Measurements from ENCODE around the gene PIF1.

The PIF1 gene

GRCh38 chr15:64825431-64826294 is at the start of gene PIF1:
Gene PIF1 (minus strand): TSS chr15:64825647. CDS start chr15:64824335, 1,312 bp downstream.
- DNase-seq (ENCODE audit: low read depth in 4 of 4, low spot score in 1 of 4): peak; percentile 60 to 86 (median 74)

GRCh38 chr15:64870353-64870752 is 44.9 kb upstream of the PIF1 start:
- DNase-seq (ENCODE audit: low read depth in 4 of 4, low spot score in 1 of 4): no peak

GRCh38 chr15:64869501-64869900 is 44.1 kb upstream of the PIF1 start:
- DNase-seq (ENCODE audit: low read depth in 4 of 4, low spot score in 1 of 4): no peak

GRCh38 chr15:64865998-64866520 is 40.6 kb upstream of the PIF1 start:
- no peak for DNase-seq (ENCODE audit: low read depth in 4 of 4, low spot score in 1 of 4)

- DNase-seq (ENCODE audit: low read depth in 4 of 4, low spot score in 1 of 4): no peak
These were observed 39.9 kb upstream of the PIF1 start for GRCh38 chr15:64865126-64865997.

GRCh38 chr15:64864068-64864467 is 38.6 kb upstream of the PIF1 start:
- no peak for DNase-seq (ENCODE audit: low read depth in 4 of 4, low spot score in 1 of 4)

GRCh38 chr15:64862408-64862807 is 37.0 kb upstream of the PIF1 start:
- no peak for DNase-seq (ENCODE audit: low read depth in 4 of 4, low spot score in 1 of 4)

- DNase-seq (ENCODE audit: low read depth in 4 of 4, low spot score in 1 of 4): no peak
These were observed 36.5 kb upstream of the PIF1 start for GRCh38 chr15:64861960-64862359.

GRCh38 chr15:64861331-64861730 is 35.9 kb upstream of the PIF1 start:
- no peak for DNase-seq (ENCODE audit: low read depth in 4 of 4, low spot score in 1 of 4)

- no peak for DNase-seq (ENCODE audit: low read depth in 4 of 4, low spot score in 1 of 4)
These were observed 33.8 kb upstream of the PIF1 start for GRCh38 chr15:64859226-64859625.

GRCh38 chr15:64858021-64858575 is 32.7 kb upstream of the PIF1 start:
- no peak for DNase-seq (ENCODE audit: low read depth in 4 of 4, low spot score in 1 of 4)

GRCh38 chr15:64857421-64857820 is 32.0 kb upstream of the PIF1 start:
- DNase-seq (ENCODE audit: low read depth in 4 of 4, low spot score in 1 of 4): no peak

- DNase-seq (ENCODE audit: low read depth in 4 of 4, low spot score in 1 of 4): no peak
These were observed 31.1 kb upstream of the PIF1 start for GRCh38 chr15:64856429-64857145.

GRCh38 chr15:64855205-64855975 is 29.9 kb upstream of the PIF1 start:
- no peak for DNase-seq (ENCODE audit: low read depth in 4 of 4, low spot score in 1 of 4)

- DNase-seq (ENCODE audit: low read depth in 4 of 4, low spot score in 1 of 4): no peak
These were observed 29.1 kb upstream of the PIF1 start for GRCh38 chr15:64854526-64854925.

GRCh38 chr15:64854041-64854440 is 28.6 kb upstream of the PIF1 start:
- no peak for DNase-seq (ENCODE audit: low read depth in 4 of 4, low spot score in 1 of 4)

GRCh38 chr15:64851503-64851840 is 26.0 kb upstream of the PIF1 start:
- no peak for DNase-seq (ENCODE audit: low read depth in 4 of 4, low spot score in 1 of 4)

- DNase-seq (ENCODE audit: low read depth in 4 of 4, low spot score in 1 of 4): no peak
These were observed 25.5 kb upstream of the PIF1 start for GRCh38 chr15:64850778-64851502.

- no peak for DNase-seq (ENCODE audit: low read depth in 4 of 4, low spot score in 1 of 4)
These were observed 22.6 kb upstream of the PIF1 start for GRCh38 chr15:64847876-64848716.
